ENCODE results near the gene STRN3. TPM values are rescaled to one million over a fixed set of nuclear protein-coding genes. Genes with fewer than 3 reads are reported as not detected.
"Not testable (repeated sequence)": the region's sequence is repeated elsewhere in the genome, so short reads cannot be mapped to it uniquely, and the experiment has no call there.

Gene STRN3
- total RNA-seq, 2 experiments from 2014 or later: 17.7 to 21.7 TPM

DNA sequence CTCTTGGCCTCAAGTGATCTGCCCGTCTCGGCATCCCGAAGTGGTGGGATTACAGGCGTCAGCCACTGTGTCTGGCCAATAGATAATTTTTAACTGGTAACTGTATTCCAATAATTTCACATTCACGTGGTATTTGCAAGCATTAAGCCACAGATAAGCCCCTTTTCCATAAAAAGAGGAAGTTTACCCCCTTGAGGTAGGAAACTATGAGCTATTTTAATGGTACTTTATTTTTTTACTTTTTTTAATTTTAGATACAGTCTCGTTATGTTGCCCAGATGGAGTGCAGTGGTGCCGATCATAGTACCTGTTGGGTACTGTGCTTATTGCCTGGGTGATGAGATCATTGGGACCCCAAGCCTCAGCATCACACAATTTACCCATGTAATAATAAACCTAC lies 43.6 kb downstream of the STRN3 start:
- CTCF ChIA-PET: no interaction called here
- POLR2A ChIA-PET: no interaction called here

DNA sequence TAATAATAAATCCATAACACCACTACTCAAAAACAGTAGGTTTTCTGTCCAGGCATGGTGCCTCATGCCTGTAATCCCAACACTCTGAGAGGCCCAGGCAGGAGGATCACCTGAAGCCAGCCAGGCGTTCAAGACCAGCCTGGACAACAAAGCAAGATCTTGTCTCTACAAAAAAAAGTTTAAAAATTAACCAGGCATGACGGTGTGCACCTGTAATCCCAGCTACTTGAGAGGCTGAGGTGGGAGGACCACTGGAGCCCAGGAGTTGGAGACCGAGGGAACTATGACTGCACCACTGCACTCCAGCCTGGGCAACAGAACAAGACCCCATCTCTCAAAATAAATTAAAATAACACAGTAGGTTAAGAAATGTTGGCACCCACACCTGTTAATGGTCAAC lies 45.2 kb downstream of the STRN3 start:
- CTCF ChIA-PET: interaction anchor here (0.9 to 2.7 kb wide), 4 partner anchors 15 to 119 kb away, joined by 3 to 10 read pairs (median 4); no protein-coding TSS in a partner anchor

DNA sequence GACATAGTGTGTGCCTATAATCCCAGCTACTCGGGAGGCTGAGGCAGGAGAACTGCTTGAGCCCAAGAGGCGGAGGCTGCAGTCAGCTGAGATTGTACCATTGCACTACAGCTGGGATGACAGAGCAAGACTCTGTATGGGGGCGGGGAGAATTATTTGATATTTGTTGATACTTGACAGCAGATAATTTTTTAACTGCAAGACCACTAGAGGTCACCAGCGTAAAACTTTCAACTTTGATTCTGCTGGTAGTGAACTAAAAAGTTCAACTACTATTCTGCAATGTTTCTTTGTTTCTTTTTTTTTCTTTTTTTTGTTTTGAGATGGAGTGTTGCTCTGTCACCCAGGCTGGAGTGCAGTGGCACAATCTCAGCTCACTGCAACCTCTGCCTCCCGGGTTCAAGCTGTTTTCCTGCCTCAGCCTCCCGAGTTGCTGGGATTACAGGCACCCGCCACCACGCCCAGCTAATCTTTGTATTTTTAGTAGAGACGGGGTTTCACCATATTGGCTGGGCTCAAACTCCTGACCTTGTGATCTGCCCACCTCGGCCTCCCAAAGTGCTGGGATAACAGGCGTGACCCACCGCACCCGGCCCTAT lies 46.0 kb downstream of the STRN3 start:
- POLR2A ChIA-PET: not testable (repeated sequence)
- CTCF ChIA-PET: interaction anchor here (0.6 to 2.7 kb wide), 4 partner anchors 9 to 737 kb away, joined by 3 to 10 read pairs (median 4); no protein-coding TSS in a partner anchor

More for the DNA sequence above, 45.2 kb downstream of the STRN3 start:
- POLR2A ChIA-PET: no interaction called here

DNA sequence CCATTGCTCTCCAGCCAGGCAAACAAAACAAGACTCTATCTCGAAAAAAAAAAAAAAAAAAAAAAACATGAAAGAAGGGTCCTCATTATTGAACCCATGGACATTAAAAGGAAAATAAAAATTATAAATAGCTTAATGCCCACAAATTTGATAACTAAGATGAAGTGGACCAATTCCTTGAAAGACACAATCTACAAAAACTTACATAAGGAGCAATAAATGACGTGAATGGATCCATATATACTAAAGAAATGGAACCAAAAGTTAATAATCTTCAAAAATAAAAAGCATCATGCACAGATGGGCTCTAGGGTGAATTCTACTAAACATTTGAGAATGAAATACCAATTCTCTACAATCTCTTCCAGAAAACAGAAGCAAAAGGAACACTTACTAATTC lies 48.4 kb downstream of the STRN3 start:
- ChIA-PET CTCF (interaction anchor here (1.1 kb wide), 1 partner anchor 105 kb away, joined by 3 read pairs; no protein-coding TSS in a partner anchor), POLR2A (no interaction called here)

DNA sequence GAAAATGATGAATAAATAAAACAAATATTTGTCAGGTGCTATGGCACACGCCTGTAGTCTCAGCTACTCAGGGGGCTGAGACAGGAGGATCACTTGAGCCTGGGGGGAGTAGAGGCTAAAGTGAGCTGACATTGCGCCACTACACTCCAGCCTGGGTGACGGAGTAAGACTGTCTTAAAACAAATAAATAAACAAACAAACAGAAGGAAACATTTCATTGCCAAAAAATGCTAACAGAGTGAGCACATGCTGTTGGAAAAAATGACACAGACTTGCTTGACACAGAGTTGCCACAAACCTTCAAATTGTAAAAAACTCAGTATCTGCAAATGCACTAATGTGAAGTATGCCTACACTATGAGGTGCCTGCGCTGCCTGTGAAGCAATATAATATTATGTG lies 51.6 kb downstream of the STRN3 start:
- CTCF ChIA-PET: no interaction called here

DNA sequence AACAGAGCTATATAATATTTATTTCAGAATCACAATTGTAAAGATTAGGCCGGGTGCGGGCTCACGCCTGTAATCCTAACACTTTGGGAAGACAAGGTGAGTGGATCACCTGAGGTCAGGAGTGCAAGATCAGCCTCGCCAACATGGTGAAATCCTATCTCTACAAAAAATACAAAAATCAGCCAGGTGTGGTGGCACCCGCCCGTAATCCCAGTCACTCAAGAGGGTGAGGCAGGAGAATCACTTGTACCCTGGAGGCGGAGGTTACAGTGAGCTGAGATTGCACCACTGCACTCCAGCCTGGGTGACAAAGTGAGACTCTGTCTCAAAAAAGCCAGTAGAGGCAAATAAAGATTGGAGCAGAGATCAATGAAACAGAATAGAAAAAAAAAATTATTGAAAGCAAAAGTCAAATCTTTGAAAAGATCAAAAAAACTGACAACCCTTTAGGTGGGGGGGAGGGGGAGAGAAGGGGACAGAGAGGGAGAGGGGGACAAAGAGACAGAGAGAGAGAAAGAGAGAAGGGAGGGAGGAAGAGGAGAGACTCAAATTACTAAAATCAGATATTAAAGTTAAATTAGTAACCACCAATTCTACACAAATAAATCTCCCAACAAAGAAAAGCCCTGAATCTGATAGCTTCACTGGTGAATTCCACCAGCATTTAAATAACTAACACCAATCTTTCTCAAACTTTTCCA lies 53.1 kb downstream of the STRN3 start:
- CTCF ChIA-PET: no interaction called here
- POLR2A ChIA-PET: no interaction called here

More for the DNA sequence above, 51.6 kb downstream of the STRN3 start:
- POLR2A ChIA-PET: no interaction called here

DNA sequence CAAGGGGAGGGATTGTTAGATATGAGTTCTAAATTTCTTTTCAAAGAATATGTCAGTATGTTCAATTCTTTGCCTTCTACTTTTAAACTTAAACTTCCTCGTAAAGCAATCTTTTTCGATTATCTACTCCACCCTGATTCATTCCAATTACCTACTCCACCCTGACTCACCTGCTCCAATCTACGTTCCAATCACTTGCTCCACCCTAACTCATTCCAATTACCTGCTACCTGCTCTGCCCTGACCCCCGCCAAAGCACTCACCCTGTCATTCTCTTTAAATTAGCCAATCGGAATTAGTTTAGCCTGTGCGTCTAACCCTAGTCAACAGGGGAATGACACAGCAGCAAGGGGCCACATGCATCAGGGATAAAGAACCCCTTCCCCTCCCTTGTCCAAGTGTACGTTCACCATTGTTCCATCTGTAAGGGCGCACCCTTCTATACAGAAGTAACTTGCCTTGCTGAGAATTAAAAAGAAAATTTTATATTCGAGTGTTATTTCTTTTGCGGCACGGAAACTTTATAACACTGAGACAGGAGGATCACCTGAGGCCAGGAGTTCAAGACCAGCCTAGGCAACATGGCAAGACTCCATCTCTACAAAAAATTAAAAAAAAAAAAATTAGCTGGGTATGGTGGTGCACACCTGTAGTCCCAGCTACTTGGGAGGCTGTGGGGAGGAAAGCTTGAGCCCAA lies 54.0 kb downstream of the STRN3 start:
- POLR2A ChIA-PET: not testable (repeated sequence)
- CTCF ChIA-PET: interaction anchor here (0.6 kb wide), 1 partner anchor 63 kb away, joined by 3 read pairs; no protein-coding TSS in a partner anchor

DNA sequence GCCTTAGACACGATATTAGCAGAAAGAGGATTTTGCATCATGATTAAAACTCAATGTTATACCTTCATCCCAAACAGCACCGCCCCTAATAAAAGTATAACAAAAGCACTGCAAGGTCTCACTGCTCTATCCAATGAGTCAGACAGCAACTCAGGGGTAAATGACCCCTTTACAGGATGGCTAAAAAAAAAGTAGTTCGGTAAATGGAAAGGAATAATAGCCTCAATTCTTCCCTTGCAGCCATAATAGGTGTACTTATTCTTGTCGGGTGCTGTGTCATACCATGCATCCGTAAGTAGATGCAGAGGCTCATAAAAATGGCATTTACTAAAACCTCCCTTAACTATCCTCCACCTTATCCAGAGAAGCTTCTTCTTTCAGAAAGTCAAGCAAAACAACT lies 54.6 kb downstream of the STRN3 start:
- ChIA-PET POLR2A (no interaction called here), CTCF (interaction anchor here (0.6 to 1.0 kb wide), 2 partner anchors 8 to 64 kb away, joined by 3 to 4 read pairs; no protein-coding TSS in a partner anchor)

DNA sequence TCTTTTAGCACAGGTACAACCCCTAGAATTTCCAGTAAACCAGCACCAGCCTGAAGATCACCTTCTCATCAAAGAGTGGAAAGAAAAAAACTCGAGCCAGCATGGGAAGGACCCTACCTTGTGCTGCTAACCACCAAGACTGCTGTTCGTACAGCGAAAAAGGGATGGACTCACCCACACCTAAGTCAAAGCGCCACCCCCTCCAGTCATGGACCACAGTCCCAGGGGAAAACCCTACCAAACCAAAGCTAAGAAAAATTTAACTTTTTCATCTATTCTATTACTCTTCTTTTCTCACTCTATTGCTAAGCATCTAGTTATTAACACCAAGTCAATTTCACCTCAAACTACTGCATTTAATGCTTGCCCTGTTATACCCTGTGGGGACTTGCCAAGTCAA lies 56.4 kb downstream of the STRN3 start:
- POLR2A ChIA-PET, CTCF ChIA-PET: not testable (repeated sequence)

DNA sequence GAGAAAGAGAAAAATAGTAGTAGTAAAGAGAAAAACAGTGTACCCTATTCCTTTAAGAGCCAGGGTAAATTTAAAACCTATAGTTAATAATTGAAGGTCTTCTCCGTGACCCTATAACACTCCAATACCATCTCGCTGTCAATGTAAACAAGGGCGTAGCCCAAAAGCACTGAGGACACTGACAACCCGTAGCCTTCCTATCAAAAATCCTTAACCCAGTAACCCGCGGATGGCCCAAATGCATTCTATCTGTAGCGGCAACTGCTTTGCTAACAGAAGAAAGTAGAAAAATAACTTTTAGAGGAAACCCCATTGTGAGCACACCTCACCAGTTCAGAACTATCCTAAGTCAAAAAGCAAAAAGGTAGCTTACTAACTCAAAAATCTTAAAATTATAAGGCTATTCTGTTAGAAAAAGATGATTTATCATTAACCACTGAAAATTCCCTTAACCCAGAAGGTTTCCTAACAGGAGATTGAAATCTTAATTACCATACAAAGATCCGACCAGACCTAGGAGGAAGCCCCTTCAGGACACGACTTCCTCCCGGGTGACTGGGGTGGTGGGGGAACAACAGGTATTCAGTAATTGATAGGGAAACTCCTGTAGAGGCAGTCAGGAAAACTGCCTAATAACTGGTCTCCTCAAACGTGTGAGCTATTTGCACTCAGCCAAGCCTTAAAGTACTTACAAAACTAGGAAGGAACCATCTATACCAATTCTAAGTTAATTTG lies 58.6 kb downstream of the STRN3 start:
- POLR2A ChIA-PET, CTCF ChIA-PET: not testable (repeated sequence)

DNA sequence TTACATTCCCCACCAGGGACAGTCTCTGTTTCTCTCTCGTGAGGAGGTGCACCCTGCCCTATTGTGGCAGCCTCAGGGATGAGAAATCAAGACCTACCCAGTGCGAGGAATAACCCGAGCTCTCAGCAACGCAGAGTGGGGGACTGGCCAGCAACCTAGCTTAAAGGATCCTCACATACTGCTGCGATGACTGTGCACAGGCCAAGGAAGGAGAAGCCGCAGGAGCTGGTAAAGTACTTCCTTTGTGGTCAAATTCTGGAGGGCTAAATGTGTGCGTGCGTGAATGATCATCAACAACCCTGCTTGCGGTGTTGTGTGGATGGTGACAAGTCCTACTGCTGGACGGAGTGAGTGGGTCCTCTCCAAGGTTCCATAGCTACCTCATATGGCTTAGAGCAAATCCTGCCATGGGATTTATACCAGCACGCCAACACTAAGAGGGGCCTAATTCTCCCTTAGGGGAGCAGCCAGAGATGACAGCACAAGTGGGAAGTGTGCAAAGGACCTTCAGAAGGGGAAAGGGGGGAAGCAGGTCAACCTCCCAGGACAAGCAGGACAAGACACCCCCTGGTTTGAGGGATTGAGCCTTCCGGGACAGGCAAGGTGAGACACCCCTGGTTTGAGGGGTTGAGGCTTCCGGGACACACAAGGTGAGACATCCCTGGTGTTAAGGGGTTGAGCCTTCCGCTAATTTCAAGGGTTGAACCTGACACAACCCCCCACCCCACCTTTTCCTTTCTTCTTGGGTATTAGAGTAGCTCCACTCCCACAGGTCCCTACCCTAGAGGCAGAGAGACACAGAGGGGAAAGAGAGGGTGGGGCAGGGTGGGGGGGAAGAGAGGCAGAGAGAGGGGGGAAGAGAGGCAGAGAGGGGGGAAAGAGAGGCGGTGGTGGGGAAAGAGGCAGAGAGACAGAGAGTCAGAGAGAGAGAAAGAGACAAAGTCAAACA lies 59.5 kb downstream of the STRN3 start:
- ChIA-PET POLR2A (no interaction called here), CTCF (no interaction called here)

DNA sequence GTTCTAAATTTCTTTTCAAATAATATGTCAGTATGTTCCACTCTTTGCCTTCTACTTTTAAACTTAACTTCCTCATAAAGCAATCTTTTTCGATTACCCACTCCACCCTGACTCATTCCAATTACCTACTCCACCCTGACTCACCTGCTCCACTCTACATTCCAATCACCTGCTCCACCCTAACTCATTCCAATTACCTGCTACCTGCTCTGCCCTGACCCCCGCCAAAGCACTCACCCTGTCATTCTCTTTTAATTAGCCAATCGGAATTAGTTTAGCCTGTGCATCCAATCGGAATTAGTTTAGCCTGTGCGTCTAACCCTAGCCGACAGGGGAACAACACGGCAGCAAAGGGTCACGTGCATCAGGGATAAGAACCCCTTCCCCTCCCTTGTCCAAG lies 60.3 kb downstream of the STRN3 start:
- CTCF ChIA-PET, POLR2A ChIA-PET: not testable (repeated sequence)

DNA sequence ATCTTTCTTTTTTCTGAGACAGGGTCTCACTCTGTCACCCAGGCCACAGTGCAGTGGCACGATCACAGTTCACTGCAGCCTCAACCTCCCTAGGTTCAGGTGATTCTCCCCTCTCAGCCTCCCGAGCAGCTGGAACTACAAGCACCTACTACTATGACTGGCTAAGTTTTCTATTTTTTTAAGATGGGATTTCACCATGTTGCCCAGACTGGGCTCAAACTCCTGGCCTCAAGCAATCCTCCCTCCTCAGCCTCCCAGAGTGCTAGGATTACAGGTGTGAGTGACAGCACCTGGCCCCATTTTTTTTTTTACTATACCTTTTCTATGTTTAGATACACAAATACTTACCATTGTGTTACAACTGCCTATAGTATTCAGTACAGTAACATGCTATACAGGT lies 63.6 kb downstream of the STRN3 start:
- CTCF ChIA-PET, POLR2A ChIA-PET: not testable (repeated sequence)

DNA sequence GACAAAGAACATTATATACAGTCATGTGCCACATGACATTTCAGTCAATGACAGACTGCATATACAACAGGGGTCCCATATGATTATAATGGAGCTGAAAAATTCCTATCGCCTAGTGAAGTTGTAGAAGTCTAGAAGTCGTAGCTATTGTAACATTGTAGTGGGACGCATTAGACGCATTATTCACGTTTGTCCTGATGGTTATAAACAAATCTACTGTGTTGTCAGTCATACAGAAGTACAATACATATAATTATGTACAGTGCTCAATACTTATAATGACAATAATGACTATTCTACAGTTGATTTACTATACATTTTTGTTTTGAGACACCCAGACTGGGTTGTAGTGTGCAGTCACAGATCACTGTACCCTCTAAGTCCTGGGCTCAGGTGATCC lies 64.8 kb downstream of the STRN3 start:
- ChIA-PET POLR2A (no interaction called here), CTCF (no interaction called here)

DNA sequence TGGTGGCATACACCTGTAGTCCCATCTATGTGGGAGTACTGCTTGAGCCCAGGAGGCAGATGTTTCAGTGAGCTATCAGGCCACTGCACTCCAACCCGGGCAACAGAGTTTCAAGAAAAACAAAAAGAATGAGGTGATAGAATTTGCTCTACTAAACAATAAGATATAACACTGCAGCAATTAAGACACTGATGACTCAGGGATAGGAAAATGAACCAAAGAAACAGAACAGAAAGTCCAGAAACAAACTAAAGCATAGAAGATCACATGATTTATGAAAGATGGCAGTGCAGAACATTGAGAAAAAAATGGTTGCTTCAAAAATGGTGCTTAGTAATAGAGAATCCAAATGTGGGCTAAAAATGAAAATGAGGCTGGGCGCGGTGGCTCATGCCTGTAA lies 66.0 kb downstream of the STRN3 start:
- POLR2A ChIA-PET: no interaction called here
- CTCF ChIA-PET: no interaction called here

DNA sequence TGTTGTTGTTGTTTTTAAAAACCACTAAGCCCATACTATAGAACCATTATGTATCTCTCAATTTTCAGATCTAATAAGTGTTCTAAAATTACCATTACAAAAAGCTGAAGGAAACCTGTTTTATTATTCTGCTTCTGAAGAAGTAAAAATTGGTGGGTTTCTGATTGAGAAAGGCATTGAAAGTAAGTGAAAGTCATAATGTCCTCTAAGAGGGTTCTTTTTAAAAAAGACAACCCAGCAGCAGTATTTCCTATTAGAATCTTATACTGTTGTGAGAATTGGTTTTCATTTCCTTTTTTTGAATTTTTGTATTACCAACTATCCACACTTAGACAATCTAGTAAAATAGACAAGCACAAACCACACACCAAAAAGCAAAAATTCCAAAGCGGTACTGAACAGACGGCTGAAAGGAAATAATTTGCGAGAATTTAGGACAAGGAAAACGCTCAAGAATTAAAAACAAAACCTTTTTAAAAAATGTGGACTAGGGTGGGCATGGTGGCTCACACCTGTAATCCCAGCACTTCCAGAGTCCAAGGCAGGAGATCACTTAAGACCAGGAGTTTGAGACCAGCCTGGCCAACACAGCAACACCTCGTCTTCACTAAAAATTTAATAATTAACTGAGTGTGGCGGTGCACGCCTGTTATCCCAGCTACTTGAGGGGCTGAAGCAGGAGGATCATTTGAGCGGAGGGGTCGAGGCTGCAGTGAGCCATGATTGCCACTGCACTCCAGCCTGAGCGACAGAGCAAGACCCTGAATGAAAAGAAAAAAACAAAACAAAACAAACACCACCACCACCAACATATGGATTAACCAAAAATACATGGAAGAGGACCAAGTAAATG lies 67.4 kb downstream of the STRN3 start:
- POLR2A ChIA-PET: no interaction called here
- CTCF ChIA-PET: no interaction called here

DNA sequence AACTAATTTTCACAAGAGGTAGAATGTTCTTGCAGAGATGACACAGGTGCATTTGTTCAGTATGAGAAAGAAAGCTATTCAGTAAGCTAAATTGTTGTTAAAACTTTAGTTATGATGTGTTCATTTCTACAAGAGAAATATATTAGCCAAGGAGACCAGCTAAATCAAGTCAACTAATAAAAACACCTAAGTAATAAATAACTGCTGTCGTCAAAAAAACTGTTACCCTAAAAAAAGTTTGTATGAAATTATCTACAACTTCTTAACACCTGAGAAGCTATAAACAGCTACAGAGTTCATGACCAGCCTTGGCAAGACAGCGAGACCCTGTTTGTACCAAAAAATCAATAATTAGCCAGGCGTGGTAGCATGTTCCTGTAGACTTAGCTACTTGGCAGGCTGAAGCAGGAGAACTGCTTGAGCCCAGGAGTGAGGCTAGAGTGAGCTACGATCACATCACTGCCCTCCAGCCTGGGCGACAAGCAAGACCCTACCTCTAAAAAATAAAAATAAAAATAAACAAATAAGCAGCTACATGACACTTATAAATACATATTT lies 68.3 kb downstream of the STRN3 start:
- CTCF ChIA-PET: no interaction called here
- POLR2A ChIA-PET: no interaction called here

DNA sequence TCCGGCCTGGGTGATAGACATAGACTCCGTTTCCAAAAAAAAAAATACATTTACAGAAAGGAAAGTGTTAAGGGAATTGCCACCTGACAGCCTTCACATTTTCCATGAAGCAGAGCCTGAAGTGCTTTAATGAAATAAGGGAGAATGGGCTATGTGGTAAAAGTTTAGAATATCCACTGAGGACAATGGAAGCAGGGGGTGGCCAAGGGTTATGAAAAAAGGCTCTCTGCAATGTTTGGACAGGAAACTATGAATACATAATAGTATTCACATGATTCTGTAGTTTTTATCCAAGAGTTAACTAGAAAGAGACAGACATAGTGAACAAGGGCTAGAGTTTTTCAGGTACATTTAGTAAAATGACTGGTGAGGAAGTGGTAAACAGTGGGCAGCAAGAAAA lies 76.5 kb downstream of the STRN3 start:
- ChIA-PET POLR2A (no interaction called here), CTCF (no interaction called here)
